GM12878 (cell line): ENCODE results near the gene FPGS. TPM values are rescaled to one million over a fixed set of nuclear protein-coding genes. Genes with fewer than 3 reads are reported as not detected.

Source experiments
- ATF3 ChIP-seq: IDR thresholded peaks from 2 replicates; pipeline ENCODE4 v1.6.1; 2011; ENCODE audit warnings: low read depth, mild to moderate bottlenecking, low read length, moderate library complexity, borderline replicate concordance; ENCODE audit errors: extremely low read depth
- BRCA1 ChIP-seq: IDR thresholded peaks from 2 replicates; pipeline ENCODE4 v1.6.1; 2011; ENCODE audit warnings: low read depth, low read length, improper control_type of control experiment
- CBFB ChIP-seq: IDR thresholded peaks from 2 replicates; pipeline ENCODE4 v1.6.1; 2016; ENCODE audit warnings: antibody characterized with exemption, low read depth
- CBX3 ChIP-seq: fragments of 200-600 bp; sonication (generic); IDR thresholded peaks from 2 replicates; pipeline ENCODE4 v1.6.1; 2016; ENCODE audit warnings: low read depth, borderline replicate concordance
- CEBPZ ChIP-seq: fragments of 150-350 bp; IDR thresholded peaks from 2 replicates; pipeline ENCODE4 v1.6.1; 2016; ENCODE audit warnings: low read depth, low read length
- CHD1 ChIP-seq: IDR thresholded peaks from 2 replicates; pipeline ENCODE4 v1.6.1; 2012; ENCODE audit warnings: low read depth, low read length, improper control_type of control experiment
- E2F4 ChIP-seq: IDR thresholded peaks from 2 replicates; pipeline ENCODE4 v1.6.1; 2012; ENCODE audit warnings: low read depth, low read length, improper control_type of control experiment
- EGR1 ChIP-seq, 2 experiments: IDR thresholded peaks; 1 replicate in 1 of 2; 2 replicates in 1 of 2; pipeline ENCODE4 v1.6.1; 2011 to 2012; ENCODE audit warnings: low read depth in 2 of 2, low read length in 2 of 2, borderline replicate concordance in 1 of 2, mild to moderate bottlenecking in 1 of 2, moderate library complexity in 1 of 2
- ELK1 ChIP-seq: IDR thresholded peaks from 2 replicates; pipeline ENCODE4 v1.6.1; 2012; ENCODE audit warnings: low read depth, low read length, improper control_type of control experiment
- ETV6 ChIP-seq, 2 experiments: fragments of 450-650 bp in 1 of 2; IDR thresholded peaks in 1 of 2; conservative IDR thresholded peaks in 1 of 2; 2 replicates each; pipeline ENCODE4 v1.6.1; 2014; ENCODE audit warnings: antibody characterized with exemption in 1 of 2, borderline replicate concordance in 1 of 2, low read depth in 1 of 2, mild to moderate bottlenecking in 1 of 2, moderate library complexity in 1 of 2
- FOXM1 ChIP-seq: IDR thresholded peaks from 2 replicates; pipeline ENCODE4 v1.6.1; 2012; ENCODE audit warnings: low read depth, mild to moderate bottlenecking, inconsistent platforms, low read length, moderate library complexity
- HDAC6 ChIP-seq: fragments of 200-600 bp; sonication (generic); IDR thresholded peaks from one replicate; pipeline ENCODE4 v1.8.0; 2017; ENCODE audit warnings: antibody characterized with exemption; ENCODE audit not compliant: unreplicated experiment
- MXI1 ChIP-seq: fragments of 150-350 bp; IDR thresholded peaks from 2 replicates; pipeline ENCODE4 v1.6.1; 2011; ENCODE audit warnings: low read depth, mild to moderate bottlenecking, inconsistent platforms, low read length, improper control_type of control experiment
- SIX5 ChIP-seq: IDR thresholded peaks from 2 replicates; pipeline ENCODE4 v1.6.1; 2011; ENCODE audit warnings: mild to moderate bottlenecking, low read depth, low read length, moderate library complexity; ENCODE audit not compliant: severe bottlenecking
- SMAD5 ChIP-seq: IDR thresholded peaks from 2 replicates; pipeline ENCODE4 v1.6.1; 2016; ENCODE audit warnings: antibody characterized with exemption, low read depth
- USF1 ChIP-seq: IDR thresholded peaks from 2 replicates; pipeline ENCODE4 v1.6.1; 2011; ENCODE audit warnings: borderline replicate concordance, low read depth, mild to moderate bottlenecking, moderate library complexity, mixed read lengths, low read length; ENCODE audit not compliant: insufficient read depth; ENCODE audit errors: extremely low read length
- ZBTB11 ChIP-seq: fragments of 450-650 bp; formaldehyde crosslinking; IDR thresholded peaks from 2 replicates; pipeline ENCODE4 v1.5.0; 2022; ENCODE audit warnings: mild to moderate bottlenecking, missing genetic modification characterization
- polyA plus RNA-seq, 11 experiments: library from polyadenylated mRNA; depleted of rRNA in 4 of 11; unstranded in 6 of 11; stranded (reverse) in 5 of 11; fragments of >200 nt; fragmentation: Nextera tagmentation in 4 of 11; fragmentation: Illumina TruSeq in 1 of 11; extraction: Ambion mirVana in 4 of 11; extraction: Trizol in 1 of 11; gene quantifications; 1 replicate in 1 of 11; 2 replicates in 10 of 11; pipeline versions ENCODE4 v1.2.1 to v1.2.3, GENCODE V29; 2011 to 2016; ENCODE audit warnings: inconsistent platforms in 2 of 11, missing spikeins in 2 of 11, low read depth in 1 of 11
- total RNA-seq, 4 experiments: library from RNA; depleted of rRNA in 3 of 4; stranded (reverse); fragments of >200 nt in 3 of 4; fragmentation: Illumina TruSeq in 1 of 4; extraction: Trizol in 1 of 4; gene quantifications; 2 replicates each; pipeline versions ENCODE4 v1.2.1 to v1.2.3, GENCODE V29; 2013 to 2021

FPGS gene
- total and polyA plus RNA-seq, 10 of the 15 experiments (the other 5 are each of a cell fraction or from before 2014, with no cell fraction given) = 1.2 to 127 (median 80.4) TPM

GRCh38 chr9:127785023-127785932, 17.4 kb upstream of the FPGS start (continued):
- TF ChIP-seq E2F4 = no peak
- TF ChIP-seq ATF3 = no peak
- no peak for TF ChIP-seq SMAD5
- no peak for TF ChIP-seq CBX3
- no peak for TF ChIP-seq FOXM1
- TF ChIP-seq CEBPZ = no peak
- no peak for TF ChIP-seq ZBTB11 (CRISPR knock-in tag)
- TF ChIP-seq CHD1 = no peak
- TF ChIP-seq BRCA1 = no peak
- no peak for TF ChIP-seq SIX5
- TF ChIP-seq USF1 = no peak
- TF ChIP-seq CBFB = no peak
- TF ChIP-seq ELK1 = no peak
- TF ChIP-seq EGR1 (IDR thresholded peaks at IDR 0.05; ENCODE audit: borderline replicate concordance in 1 of 2, low read depth in 2 of 2, low read length in 2 of 2) = peak in 1 of 2 experiments; percentile 87; a peak in 2 of 3 replicates
- no peak for TF ChIP-seq ETV6 (conservative IDR thresholded peaks at IDR 0.05 in 1 of 2, IDR thresholded peaks at IDR 0.05 in 1 of 2; ENCODE audit: borderline replicate concordance in 1 of 2, low read depth in 1 of 2)
- no peak for TF ChIP-seq HDAC6
- no peak for TF ChIP-seq MXI1
